ENCODE results near the gene RAET1G.

The RAET1G gene

GRCh38 chr6:149891259-149891658, 31.7 kb downstream of the RAET1G start:
- DNase-seq = no peak

- no peak for DNase-seq
These were observed 32.3 kb downstream of the RAET1G start for GRCh38 chr6:149890629-149891045.

DNA sequence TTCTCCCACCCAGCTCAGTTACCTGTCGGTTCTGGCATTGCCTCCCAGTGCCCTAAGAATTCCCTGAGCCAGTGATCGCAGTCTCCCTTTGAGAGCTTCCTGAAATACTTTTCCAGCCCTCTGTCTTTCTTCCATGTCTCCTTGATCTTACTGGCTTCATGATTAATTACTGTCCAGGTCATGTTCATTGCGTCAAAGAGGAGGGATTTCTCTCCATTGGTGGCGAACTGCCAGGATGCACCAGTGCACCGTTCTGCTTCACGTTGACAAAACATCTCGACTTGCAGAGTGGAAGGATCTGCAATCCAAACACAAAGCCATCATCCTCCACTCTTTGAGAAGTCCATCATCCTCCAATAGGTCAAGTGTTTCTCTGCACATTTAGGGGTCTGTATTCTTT, 33.6 kb downstream of the RAET1G start:
- no peak for DNase-seq

GRCh38 chr6:149888659-149889058, 34.3 kb downstream of the RAET1G start:
- no peak for DNase-seq

- DNase-seq = no peak
These were observed 34.8 kb downstream of the RAET1G start for GRCh38 chr6:149888093-149888492.

DNA sequence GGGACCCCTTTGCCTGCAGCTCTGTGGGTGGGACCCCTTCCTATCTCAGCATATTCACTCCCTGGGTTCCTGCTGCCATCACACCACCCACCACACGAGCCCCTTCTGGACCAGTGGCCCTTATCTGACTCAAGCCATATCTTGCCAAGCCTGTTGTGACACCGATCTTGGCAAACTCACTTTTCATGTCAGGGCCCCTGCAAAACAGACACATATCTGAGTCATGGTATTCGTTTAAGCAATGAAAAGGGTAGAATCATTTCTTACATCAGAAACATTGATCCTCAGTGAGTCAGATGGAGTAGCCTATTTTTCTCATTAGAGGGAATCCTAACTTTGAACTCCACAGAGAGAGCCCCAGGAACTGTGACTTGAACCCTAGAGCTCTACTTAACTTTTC, 35.6 kb downstream of the RAET1G start:
- no peak for DNase-seq

DNA sequence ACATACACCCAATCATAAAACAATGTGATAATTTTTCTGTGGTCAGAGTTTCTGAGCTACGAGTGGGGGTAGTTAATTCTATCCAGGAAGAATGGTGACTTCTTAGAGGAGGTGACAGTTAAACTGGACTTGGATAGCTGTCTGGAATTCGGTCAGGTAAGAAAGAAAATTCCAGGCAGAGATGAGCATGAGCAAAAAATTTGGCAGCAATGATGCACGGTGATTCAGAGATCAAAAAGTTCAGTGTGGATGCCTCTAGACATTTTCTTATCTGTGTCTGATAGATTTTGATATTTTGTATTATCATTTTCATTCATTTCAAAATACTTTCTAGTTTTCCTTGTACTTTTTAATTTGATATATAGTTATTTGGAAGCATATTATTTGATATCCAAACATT, 37.0 kb downstream of the RAET1G start:
- DNase-seq = no peak

GRCh38 chr6:149884617-149885016, 38.3 kb downstream of the RAET1G start:
- no peak for DNase-seq

DNA sequence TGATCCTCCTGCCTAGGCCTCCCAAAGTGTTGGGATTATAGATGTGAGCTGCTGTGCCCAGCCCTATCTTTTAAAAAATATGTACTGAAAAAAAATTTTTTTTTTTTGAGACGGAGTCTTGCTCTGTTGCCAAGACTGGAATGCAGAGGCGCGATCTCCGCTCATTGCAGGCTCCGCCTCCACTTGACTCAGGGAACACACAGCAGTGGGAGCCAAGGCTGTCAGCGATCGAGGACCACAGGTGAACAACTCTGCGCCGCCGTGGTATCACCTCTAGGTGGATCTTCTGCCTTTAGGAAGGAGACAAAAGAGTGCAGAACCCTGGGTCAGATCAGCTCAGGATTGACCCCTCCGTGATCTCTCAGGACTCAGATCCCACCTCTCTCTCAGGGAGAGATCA, 38.7 kb downstream of the RAET1G start:
- DNase-seq = no peak

GRCh38 chr6:149881860-149882259, 41.1 kb downstream of the RAET1G start:
- DNase-seq = no peak

- DNase-seq = no peak
These were observed 41.7 kb downstream of the RAET1G start for GRCh38 chr6:149881066-149881766.

GRCh38 chr6:149877659-149878058, 45.3 kb downstream of the RAET1G start:
- DNase-seq = no peak

DNA sequence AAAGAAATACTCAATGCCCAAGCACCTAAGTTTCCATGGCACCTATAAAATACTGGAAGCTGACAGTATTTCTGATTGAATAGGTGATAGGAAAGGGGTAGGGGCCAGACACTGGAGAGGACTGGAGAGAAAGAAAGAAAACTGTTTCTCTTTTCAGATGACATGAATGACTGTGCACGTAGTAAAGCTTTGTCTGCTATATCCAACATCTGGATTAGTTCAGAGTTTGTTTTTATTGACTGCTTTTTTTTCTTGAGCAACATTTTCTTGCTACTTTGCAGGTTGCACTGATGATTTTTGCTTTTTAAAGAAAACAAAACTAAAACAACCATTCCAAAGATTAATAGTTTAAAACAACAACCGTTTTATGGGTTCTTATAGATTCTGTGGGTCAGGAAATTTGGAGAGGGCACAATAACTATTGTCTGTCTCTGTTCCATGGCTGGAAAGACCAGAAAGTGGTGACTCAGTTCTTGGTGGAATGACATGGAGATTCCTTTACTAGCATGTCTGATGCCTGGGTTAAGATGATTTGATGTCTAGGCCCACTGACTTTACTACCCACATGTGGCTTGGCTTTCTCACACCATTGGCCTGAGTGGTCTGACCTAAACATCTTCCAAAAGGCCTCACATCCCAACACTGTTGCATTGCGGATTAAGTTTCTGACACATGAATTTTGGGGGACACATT, 46.5 kb downstream of the RAET1G start:
- no peak for DNase-seq

DNA sequence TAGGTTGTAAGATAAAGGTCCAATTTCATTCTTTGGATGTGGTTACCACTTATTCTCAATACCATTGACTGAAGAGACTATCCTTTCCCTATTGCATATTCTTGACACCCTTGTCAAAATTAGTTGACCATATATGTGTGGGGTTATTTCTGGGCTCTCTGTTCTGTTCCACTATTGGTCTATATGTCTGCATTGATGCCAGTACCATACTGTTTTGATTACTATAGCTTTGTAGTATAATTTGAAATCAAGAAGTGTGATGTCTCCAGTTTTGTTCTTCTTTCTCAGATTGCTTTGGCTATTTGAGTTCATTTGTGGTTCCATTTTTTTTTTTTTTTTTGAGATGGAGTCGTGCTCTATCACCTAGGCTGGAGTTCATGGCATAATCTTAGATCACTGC, 50.7 kb downstream of the RAET1G start:
- DNase-seq = no peak

DNA sequence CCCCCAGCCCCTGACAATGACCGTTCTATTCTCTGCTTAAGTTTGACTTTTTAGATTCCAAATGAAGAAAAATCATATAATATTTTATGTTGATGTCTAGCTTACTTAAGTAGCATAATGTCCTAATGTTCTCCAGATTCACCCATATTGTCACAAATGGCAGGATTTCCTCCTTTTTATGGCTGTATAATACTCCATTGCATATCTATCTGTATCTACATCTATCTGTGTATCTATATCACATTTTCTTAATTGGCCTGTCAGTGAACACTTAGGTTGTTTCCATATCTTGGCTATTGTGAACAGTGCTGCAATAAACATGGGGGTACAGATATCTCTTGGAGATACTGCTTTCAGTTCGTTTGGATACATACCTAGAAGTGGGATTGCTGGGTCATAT, 51.7 kb downstream of the RAET1G start:
- no peak for DNase-seq

GRCh38 chr6:149869275-149869892, 53.5 kb downstream of the RAET1G start:
- DNase-seq = no peak

- no peak for DNase-seq
These were observed 54.9 kb downstream of the RAET1G start for GRCh38 chr6:149867876-149868640.

Measured in stimulated activated naive CD4-positive, alpha-beta T cell treated with Interleukin-2 at 50 U/mL for 16 hours (primary cell).